Measurements from ENCODE around the gene STK39. TPM values are rescaled to one million over a fixed set of nuclear protein-coding genes. Genes with fewer than 3 reads are reported as not detected.

The STK39 gene
- total and polyA plus RNA-seq, 9 of the 15 experiments (the other 6 are each of a cell fraction or from before 2014, with no cell fraction given), result 0.19 to 0.76 (median 0.51) TPM

DNA sequence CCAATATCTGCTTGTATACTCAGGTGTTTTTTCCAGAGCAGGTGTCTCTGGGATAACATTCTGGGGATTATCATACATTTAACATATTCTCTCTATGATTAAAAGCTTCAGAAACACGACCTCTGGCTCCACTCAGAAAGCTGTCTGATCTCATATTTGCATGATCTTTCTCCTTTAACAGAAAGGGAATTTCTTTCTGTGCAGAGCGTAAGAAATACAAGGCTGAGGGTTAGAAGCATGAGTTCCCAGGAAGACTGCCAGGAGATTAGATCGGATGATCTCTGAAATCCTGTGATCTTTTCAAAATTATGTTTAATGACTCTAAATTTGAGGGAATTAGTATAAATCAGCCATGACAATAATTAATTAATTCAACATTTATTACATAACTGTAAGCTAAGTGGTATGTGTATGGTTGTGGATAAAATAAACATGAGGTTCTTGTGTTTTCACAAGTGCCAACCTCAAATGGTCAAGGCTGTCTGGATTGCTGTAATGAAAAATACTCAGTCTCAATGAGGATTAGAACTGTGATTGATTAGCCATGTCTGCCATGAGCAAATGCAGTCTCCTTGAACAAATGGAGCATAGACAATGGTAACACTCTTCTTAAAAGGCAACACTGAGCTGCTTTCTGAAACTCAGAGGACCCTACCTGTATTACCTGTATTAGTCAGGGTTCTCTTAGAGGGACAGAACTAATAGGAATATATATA is 304.9 kb downstream of the STK39 start (continued):
- TF ChIP-seq, protein P1, sequence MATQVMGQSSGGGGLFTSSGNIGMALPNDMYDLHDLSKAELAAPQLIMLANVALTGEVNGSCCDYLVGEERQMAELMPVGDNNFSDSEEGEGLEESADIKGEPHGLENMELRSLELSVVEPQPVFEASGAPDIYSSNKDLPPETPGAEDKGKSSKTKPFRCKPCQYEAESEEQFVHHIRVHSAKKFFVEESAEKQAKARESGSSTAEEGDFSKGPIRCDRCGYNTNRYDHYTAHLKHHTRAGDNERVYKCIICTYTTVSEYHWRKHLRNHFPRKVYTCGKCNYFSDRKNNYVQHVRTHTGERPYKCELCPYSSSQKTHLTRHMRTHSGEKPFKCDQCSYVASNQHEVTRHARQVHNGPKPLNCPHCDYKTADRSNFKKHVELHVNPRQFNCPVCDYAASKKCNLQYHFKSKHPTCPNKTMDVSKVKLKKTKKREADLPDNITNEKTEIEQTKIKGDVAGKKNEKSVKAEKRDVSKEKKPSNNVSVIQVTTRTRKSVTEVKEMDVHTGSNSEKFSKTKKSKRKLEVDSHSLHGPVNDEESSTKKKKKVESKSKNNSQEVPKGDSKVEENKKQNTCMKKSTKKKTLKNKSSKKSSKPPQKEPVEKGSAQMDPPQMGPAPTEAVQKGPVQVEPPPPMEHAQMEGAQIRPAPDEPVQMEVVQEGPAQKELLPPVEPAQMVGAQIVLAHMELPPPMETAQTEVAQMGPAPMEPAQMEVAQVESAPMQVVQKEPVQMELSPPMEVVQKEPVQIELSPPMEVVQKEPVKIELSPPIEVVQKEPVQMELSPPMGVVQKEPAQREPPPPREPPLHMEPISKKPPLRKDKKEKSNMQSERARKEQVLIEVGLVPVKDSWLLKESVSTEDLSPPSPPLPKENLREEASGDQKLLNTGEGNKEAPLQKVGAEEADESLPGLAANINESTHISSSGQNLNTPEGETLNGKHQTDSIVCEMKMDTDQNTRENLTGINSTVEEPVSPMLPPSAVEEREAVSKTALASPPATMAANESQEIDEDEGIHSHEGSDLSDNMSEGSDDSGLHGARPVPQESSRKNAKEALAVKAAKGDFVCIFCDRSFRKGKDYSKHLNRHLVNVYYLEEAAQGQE (IDR thresholded peaks at IDR 0.05; ENCODE audit: borderline replicate concordance), result peak; percentile 61
- TF ChIP-seq, protein P1 (CRISPR knock-in tag; IDR thresholded peaks at IDR 0.05; ENCODE audit: low read depth), result no peak
- TF ChIP-seq CEBPG (CRISPR knock-in tag; IDR thresholded peaks at IDR 0.05) (no peak), CEBPG (tag; conservative IDR thresholded peaks at IDR 0.05 in 1 of 2, IDR thresholded peaks at IDR 0.05 in 1 of 2) (0 out of 4 replicates have a peak, but pooled peaks of 1 of the 2 experiments have one; percentile 17), EP400 (IDR thresholded peaks at IDR 0.05) (0 out of 2 replicates have a peak, but pooled peaks have one; percentile 22), DPF2 (IDR thresholded peaks at IDR 0.05) (0 out of 2 replicates have a peak, but pooled peaks have one; percentile 8)
- TF ChIP-seq, protein P2, sequence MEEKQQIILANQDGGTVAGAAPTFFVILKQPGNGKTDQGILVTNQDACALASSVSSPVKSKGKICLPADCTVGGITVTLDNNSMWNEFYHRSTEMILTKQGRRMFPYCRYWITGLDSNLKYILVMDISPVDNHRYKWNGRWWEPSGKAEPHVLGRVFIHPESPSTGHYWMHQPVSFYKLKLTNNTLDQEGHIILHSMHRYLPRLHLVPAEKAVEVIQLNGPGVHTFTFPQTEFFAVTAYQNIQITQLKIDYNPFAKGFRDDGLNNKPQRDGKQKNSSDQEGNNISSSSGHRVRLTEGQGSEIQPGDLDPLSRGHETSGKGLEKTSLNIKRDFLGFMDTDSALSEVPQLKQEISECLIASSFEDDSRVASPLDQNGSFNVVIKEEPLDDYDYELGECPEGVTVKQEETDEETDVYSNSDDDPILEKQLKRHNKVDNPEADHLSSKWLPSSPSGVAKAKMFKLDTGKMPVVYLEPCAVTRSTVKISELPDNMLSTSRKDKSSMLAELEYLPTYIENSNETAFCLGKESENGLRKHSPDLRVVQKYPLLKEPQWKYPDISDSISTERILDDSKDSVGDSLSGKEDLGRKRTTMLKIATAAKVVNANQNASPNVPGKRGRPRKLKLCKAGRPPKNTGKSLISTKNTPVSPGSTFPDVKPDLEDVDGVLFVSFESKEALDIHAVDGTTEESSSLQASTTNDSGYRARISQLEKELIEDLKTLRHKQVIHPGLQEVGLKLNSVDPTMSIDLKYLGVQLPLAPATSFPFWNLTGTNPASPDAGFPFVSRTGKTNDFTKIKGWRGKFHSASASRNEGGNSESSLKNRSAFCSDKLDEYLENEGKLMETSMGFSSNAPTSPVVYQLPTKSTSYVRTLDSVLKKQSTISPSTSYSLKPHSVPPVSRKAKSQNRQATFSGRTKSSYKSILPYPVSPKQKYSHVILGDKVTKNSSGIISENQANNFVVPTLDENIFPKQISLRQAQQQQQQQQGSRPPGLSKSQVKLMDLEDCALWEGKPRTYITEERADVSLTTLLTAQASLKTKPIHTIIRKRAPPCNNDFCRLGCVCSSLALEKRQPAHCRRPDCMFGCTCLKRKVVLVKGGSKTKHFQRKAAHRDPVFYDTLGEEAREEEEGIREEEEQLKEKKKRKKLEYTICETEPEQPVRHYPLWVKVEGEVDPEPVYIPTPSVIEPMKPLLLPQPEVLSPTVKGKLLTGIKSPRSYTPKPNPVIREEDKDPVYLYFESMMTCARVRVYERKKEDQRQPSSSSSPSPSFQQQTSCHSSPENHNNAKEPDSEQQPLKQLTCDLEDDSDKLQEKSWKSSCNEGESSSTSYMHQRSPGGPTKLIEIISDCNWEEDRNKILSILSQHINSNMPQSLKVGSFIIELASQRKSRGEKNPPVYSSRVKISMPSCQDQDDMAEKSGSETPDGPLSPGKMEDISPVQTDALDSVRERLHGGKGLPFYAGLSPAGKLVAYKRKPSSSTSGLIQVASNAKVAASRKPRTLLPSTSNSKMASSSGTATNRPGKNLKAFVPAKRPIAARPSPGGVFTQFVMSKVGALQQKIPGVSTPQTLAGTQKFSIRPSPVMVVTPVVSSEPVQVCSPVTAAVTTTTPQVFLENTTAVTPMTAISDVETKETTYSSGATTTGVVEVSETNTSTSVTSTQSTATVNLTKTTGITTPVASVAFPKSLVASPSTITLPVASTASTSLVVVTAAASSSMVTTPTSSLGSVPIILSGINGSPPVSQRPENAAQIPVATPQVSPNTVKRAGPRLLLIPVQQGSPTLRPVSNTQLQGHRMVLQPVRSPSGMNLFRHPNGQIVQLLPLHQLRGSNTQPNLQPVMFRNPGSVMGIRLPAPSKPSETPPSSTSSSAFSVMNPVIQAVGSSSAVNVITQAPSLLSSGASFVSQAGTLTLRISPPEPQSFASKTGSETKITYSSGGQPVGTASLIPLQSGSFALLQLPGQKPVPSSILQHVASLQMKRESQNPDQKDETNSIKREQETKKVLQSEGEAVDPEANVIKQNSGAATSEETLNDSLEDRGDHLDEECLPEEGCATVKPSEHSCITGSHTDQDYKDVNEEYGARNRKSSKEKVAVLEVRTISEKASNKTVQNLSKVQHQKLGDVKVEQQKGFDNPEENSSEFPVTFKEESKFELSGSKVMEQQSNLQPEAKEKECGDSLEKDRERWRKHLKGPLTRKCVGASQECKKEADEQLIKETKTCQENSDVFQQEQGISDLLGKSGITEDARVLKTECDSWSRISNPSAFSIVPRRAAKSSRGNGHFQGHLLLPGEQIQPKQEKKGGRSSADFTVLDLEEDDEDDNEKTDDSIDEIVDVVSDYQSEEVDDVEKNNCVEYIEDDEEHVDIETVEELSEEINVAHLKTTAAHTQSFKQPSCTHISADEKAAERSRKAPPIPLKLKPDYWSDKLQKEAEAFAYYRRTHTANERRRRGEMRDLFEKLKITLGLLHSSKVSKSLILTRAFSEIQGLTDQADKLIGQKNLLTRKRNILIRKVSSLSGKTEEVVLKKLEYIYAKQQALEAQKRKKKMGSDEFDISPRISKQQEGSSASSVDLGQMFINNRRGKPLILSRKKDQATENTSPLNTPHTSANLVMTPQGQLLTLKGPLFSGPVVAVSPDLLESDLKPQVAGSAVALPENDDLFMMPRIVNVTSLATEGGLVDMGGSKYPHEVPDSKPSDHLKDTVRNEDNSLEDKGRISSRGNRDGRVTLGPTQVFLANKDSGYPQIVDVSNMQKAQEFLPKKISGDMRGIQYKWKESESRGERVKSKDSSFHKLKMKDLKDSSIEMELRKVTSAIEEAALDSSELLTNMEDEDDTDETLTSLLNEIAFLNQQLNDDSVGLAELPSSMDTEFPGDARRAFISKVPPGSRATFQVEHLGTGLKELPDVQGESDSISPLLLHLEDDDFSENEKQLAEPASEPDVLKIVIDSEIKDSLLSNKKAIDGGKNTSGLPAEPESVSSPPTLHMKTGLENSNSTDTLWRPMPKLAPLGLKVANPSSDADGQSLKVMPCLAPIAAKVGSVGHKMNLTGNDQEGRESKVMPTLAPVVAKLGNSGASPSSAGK (IDR thresholded peaks at IDR 0.05), result 0 out of 2 replicates have a peak, but pooled peaks have one; percentile 11

Data from K562 (cell line).